ENCODE measurements around the gene FIGNL2.

- TF ChIP-seq HNF4G (IDR thresholded peaks at IDR 0.05) (no peak), GABPA (IDR thresholded peaks at IDR 0.05 in 1 of 2, conservative IDR thresholded peaks at IDR 0.05 in 1 of 2) (no peak), YY1 (IDR thresholded peaks at IDR 0.05) (no peak)
- TF ChIP-seq, protein P1, sequence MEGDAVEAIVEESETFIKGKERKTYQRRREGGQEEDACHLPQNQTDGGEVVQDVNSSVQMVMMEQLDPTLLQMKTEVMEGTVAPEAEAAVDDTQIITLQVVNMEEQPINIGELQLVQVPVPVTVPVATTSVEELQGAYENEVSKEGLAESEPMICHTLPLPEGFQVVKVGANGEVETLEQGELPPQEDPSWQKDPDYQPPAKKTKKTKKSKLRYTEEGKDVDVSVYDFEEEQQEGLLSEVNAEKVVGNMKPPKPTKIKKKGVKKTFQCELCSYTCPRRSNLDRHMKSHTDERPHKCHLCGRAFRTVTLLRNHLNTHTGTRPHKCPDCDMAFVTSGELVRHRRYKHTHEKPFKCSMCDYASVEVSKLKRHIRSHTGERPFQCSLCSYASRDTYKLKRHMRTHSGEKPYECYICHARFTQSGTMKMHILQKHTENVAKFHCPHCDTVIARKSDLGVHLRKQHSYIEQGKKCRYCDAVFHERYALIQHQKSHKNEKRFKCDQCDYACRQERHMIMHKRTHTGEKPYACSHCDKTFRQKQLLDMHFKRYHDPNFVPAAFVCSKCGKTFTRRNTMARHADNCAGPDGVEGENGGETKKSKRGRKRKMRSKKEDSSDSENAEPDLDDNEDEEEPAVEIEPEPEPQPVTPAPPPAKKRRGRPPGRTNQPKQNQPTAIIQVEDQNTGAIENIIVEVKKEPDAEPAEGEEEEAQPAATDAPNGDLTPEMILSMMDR (IDR thresholded peaks at IDR 0.05; ENCODE audit: low read depth, low read length, missing input control) = no peak
Observed at GRCh38 chr12:51797301-51797700, 51.2 kb downstream of the FIGNL2 start.
